Effector memory CD4-positive, alpha-beta T cell (primary cell): Measurements from ENCODE around the gene CDKL2.
"Not testable (repeated sequence)": the region's sequence is repeated elsewhere in the genome, so short reads cannot be mapped to it uniquely, and the experiment has no call there.

ENCODE experiments used
- DNase-seq, 3 donors: peaks; one replicate each; pipeline ENCODE4 v3.0.0-alpha.2; 2020
- H3K27ac ChIP-seq: 2 replicates; pipeline ENCODE4 v1.7.0; 2013; ENCODE audit warnings: mild to moderate bottlenecking, low read length, moderate library complexity; ENCODE audit not compliant: insufficient read depth, poor library complexity, severe bottlenecking
- H3K27me3 ChIP-seq: replicated peaks from 2 replicates; pipeline ENCODE4 v1.7.0; 2013; ENCODE audit warnings: mild to moderate bottlenecking, low read length; ENCODE audit not compliant: insufficient read depth, control insufficient read depth, poor library complexity, severe bottlenecking
- H3K36me3 ChIP-seq: 2 replicates; pipeline ENCODE4 v1.7.0; 2013; ENCODE audit warnings: mild to moderate bottlenecking, low read length, moderate library complexity; ENCODE audit not compliant: control insufficient read depth, insufficient read depth
- H3K4me1 ChIP-seq: 2 replicates; pipeline ENCODE4 v1.7.0; 2013; ENCODE audit warnings: low read length, mild to moderate bottlenecking; ENCODE audit not compliant: control insufficient read depth, insufficient read depth, poor library complexity, severe bottlenecking
- H3K4me3 ChIP-seq: 2 replicates; pipeline ENCODE4 v1.7.0; 2013; ENCODE audit warnings: low read length, low read depth, mild to moderate bottlenecking; ENCODE audit not compliant: insufficient read depth, poor library complexity, severe bottlenecking
- H3K9me3 ChIP-seq: 2 replicates; pipeline ENCODE4 v1.7.0; 2013; ENCODE audit warnings: mild to moderate bottlenecking, low read length, moderate library complexity; ENCODE audit not compliant: control insufficient read depth

The CDKL2 gene

GRCh38 chr4:75667636-75668035, 37.3 kb upstream of the CDKL2 start:
- DNase-seq, H3K27me3 ChIP-seq, H3K36me3 ChIP-seq, H3K27ac ChIP-seq, H3K4me3 ChIP-seq, H3K9me3 ChIP-seq: not testable (repeated sequence)
- peaks cover 32% of the 10 kb centered on the region for H3K4me1 ChIP-seq

DNA sequence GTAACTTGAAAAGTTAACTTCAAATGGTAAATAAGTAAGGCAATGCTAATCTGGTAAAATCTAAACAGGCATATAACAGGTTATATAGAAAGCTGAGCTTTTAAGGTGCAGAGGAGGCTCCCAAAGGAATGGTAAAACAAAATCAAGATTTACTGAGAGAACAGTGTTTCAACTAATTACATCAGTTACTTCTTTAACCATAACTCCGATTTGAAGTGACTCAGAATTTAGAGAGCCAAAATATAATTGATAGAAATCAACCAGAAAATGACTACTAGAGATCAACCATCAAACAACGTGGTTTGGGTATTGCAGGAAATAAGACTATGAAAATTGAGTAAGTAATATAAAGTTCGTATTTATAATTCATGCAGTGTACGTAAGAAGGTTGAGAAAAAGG, 36.0 kb upstream of the CDKL2 start:
- Histone ChIP-seq H3K27ac (no peak overlapping the region), H3K4me1 (peaks cover 30% of the 10 kb centered on the region), H3K4me3 (no peak overlapping the region), H3K9me3 (no peaks in the 10 kb centered on the region), H3K27me3 (no peaks in the 10 kb centered on the region), H3K36me3 (peaks cover 3% of the 10 kb centered on the region)
- no peak for DNase-seq

GRCh38 chr4:75664604-75665003, 34.3 kb upstream of the CDKL2 start:
- H3K4me3 ChIP-seq, H3K9me3 ChIP-seq, H3K27ac ChIP-seq, H3K27me3 ChIP-seq, DNase-seq: not testable (repeated sequence)
- peaks cover 19% of the 10 kb centered on the region for H3K36me3 ChIP-seq
- peaks cover 16% of the 10 kb centered on the region for H3K4me1 ChIP-seq

GRCh38 chr4:75662626-75663025, 32.3 kb upstream of the CDKL2 start:
- no peaks in the 10 kb centered on the region for H3K9me3 ChIP-seq
- peaks cover 32% of the 10 kb centered on the region for H3K36me3 ChIP-seq
- no peak for DNase-seq
- H3K4me1 ChIP-seq = peaks cover 16% of the 10 kb centered on the region
- no peak overlapping the region for H3K4me3 ChIP-seq
- H3K27me3 ChIP-seq = no peaks in the 10 kb centered on the region
- no peak overlapping the region for H3K27ac ChIP-seq

GRCh38 chr4:75660491-75660890, 30.2 kb upstream of the CDKL2 start:
- H3K27ac ChIP-seq = no peak overlapping the region
- H3K4me3 ChIP-seq = no peak overlapping the region
- peaks cover 11% of the 10 kb centered on the region for H3K4me1 ChIP-seq
- no peak for DNase-seq
- H3K9me3 ChIP-seq = no peaks in the 10 kb centered on the region
- H3K27me3 ChIP-seq = no peaks in the 10 kb centered on the region
- peaks cover 43% of the 10 kb centered on the region for H3K36me3 ChIP-seq

GRCh38 chr4:75659512-75660031, 29.2 kb upstream of the CDKL2 start:
- Histone ChIP-seq H3K36me3 (peaks cover 48% of the 10 kb centered on the region), H3K9me3 (no peaks in the 10 kb centered on the region), H3K27ac (no peak overlapping the region), H3K4me3 (no peak overlapping the region), H3K27me3 (no peaks in the 10 kb centered on the region), H3K4me1 (peaks cover 15% of the 10 kb centered on the region)
- DNase-seq = no peak

DNA sequence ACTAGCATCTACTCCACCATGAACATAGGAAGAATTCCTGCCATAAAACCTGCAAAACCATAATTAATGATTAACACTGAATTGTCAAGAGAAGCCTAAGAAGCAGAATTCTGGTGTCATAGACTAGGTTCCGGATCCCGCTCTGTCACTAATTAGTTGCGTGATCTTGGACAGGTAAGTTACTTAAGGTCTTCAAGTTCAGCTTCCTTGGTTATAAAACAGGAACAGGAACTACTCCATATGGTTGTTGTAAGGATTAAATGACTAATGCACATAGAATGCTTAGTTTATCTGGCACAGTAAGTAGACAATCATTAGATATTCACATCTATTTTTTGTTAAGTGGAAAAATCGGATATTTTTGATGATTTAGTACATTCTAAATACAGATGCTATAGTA, 28.5 kb upstream of the CDKL2 start:
- H3K27ac ChIP-seq = no peak overlapping the region
- peaks cover 55% of the 10 kb centered on the region for H3K36me3 ChIP-seq
- no peak overlapping the region for H3K4me3 ChIP-seq
- peaks cover 15% of the 10 kb centered on the region for H3K4me1 ChIP-seq
- no peaks in the 10 kb centered on the region for H3K27me3 ChIP-seq
- H3K9me3 ChIP-seq = no peaks in the 10 kb centered on the region
- DNase-seq = no peak

DNA sequence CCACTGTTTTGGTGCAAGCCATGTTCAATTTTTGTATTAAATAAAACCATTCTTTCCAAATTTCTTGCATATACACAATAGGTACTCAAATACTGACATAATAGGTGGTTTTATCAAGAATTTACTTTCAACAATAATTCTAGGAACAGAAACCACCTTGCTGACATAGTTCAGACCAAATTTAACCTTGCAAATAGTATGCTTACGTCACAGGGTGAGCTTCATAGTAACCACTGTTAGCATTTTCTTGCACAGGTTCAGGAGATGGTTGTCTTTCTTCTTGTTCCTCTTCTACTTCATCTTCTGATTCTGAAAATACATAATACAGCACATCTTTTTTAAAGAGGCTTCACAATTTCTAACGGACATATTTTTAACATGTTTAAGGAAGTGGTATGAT, 25.2 kb upstream of the CDKL2 start:
- peaks cover 15% of the 10 kb centered on the region for H3K4me1 ChIP-seq
- H3K27me3 ChIP-seq = no peaks in the 10 kb centered on the region
- H3K27ac ChIP-seq = peak overlapping the region; percentile 66
- peaks cover 67% of the 10 kb centered on the region for H3K36me3 ChIP-seq
- no peak overlapping the region for H3K4me3 ChIP-seq
- no peak for DNase-seq
- no peaks in the 10 kb centered on the region for H3K9me3 ChIP-seq

DNA sequence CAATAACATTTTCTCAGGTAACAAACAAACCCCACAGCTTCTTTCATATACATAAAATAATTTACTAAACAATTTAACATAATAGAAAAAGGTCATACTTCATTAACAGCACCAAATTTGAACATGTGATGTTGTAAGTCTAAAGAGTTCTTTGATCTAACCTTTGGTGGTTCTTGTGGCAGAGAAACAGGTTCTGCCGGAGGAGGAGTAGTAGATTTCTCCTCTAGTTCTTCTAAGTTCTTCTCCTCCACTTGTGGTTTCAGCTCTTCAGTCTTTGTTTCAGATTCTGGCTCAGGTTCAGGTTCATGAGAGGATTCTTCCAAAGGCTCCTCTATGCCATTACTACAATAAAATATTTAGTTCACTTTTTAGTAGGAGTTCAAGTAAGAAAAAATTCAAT, 24.6 kb upstream of the CDKL2 start:
- Histone ChIP-seq H3K4me3 (no peak overlapping the region), H3K9me3 (no peaks in the 10 kb centered on the region), H3K27me3 (no peaks in the 10 kb centered on the region), H3K27ac (peak overlapping the region; percentile 66), H3K4me1 (peaks cover 15% of the 10 kb centered on the region), H3K36me3 (peaks cover 62% of the 10 kb centered on the region)
- DNase-seq = no peak

- Histone ChIP-seq H3K4me1 (peaks cover 15% of the 10 kb centered on the region), H3K36me3 (peaks cover 60% of the 10 kb centered on the region), H3K27ac (peak overlapping the region; percentile 24), H3K9me3 (no peaks in the 10 kb centered on the region), H3K27me3 (no peaks in the 10 kb centered on the region), H3K4me3 (no peak overlapping the region)
- no peak for DNase-seq
Observed at GRCh38 chr4:75653845-75654503, 23.6 kb upstream of the CDKL2 start.
